ENCODE data around the gene FILIP1L. TPM values are rescaled to one million over a fixed set of nuclear protein-coding genes. Genes with fewer than 3 reads are reported as not detected.
A peak's percentile ranks its signal among the peaks of the same experiment; 100 is the strongest.

FILIP1L gene
- total RNA-seq, 1 experiment from 2014 or later = 4.3 TPM

DNA sequence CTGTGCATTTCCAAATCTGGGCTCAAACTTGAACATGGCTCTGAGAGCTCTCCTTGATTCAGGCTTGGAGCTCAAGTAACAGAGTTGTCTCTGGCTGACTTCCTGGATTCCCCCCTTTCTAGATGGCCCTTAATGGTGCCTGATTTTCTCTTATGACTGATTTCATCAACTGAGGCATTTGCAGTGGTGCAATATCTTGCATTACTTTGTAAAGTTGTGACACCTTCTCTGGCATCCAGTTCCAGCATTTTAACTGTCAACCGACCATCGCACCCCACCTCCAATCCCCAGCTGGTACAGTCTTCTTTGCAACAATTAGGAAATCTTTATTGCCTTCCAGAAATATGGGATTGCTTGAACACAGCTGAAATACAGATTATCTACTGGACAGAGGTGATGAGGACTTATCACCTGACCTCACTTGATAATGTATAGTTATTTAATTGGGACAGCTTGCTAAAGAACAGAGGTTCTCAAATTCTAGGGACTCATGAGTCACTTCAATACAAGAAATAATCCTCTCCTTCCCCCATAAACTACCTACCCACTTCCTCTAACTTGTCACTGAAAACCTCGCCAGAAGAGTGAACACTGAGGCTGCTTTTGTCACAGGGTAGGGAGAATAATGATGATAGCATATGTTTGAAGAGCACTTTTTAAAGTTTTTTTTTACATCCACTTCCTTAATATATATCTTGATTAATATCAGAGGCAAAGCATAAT, 41.8 kb downstream of the FILIP1L start:
- DNase-seq (ENCODE audit: low spot score) = peak; percentile 32
- TF ChIP-seq, protein P1, sequence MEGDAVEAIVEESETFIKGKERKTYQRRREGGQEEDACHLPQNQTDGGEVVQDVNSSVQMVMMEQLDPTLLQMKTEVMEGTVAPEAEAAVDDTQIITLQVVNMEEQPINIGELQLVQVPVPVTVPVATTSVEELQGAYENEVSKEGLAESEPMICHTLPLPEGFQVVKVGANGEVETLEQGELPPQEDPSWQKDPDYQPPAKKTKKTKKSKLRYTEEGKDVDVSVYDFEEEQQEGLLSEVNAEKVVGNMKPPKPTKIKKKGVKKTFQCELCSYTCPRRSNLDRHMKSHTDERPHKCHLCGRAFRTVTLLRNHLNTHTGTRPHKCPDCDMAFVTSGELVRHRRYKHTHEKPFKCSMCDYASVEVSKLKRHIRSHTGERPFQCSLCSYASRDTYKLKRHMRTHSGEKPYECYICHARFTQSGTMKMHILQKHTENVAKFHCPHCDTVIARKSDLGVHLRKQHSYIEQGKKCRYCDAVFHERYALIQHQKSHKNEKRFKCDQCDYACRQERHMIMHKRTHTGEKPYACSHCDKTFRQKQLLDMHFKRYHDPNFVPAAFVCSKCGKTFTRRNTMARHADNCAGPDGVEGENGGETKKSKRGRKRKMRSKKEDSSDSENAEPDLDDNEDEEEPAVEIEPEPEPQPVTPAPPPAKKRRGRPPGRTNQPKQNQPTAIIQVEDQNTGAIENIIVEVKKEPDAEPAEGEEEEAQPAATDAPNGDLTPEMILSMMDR (conservative IDR thresholded peaks at IDR 0.05; ENCODE audit: low read depth, low read length) = no peak
- TF ChIP-seq EZH2 (IDR thresholded peaks at IDR 0.05; ENCODE audit: borderline replicate concordance, low read depth, low read length, poor library complexity, severe bottlenecking) = no peak
- Histone ChIP-seq H3K9me3 (ENCODE audit: low read depth, low read length, poor library complexity, severe bottlenecking) (no peaks in the 10 kb centered on the region), H3K4me1 (ENCODE audit: insufficient read depth, low read length, poor library complexity, severe bottlenecking) (peaks cover 27% of the 10 kb centered on the region), H3K4me3 (ENCODE audit: low read depth, low read length, poor library complexity, severe bottlenecking) (no peak overlapping the region), H3K36me3 (ENCODE audit: insufficient read depth, low read length, poor library complexity, severe bottlenecking) (no peaks in the 10 kb centered on the region), H3K27ac (ENCODE audit: low read depth, low read length, poor library complexity, severe bottlenecking) (no peak overlapping the region), H3K27me3 (replicated peaks; ENCODE audit: insufficient read depth, low read depth, low read length, poor library complexity) (no peaks in the 10 kb centered on the region)
- BruUV-seq (replicated peaks) = no TSS peak
- ChIA-PET POLR2A (ENCODE audit: low non-redundant PET) (no interaction called here), CTCF (no interaction called here)
- intact Hi-C loops (cut with micrococcal nuclease; ENCODE audit: unreplicated experiment) = no loop called here

DNA sequence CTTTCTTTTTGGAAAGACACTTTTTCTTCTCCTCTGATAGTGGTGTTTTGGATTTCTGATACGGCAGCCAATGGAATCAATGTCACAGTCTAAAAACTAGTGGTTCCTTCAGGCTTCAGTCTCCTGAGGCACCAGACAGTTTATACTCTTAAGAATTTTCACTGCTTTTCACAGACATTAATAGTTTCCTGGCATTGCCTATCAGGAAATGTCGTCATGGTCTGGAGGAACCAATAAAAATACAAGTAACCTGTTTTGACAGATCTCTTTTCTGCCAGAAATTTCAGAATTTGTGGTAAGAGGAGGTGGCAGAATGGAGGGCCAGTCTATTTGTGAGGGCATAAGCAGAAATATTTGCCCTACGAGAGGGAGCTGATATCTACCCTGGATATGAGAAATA, 44.8 kb downstream of the FILIP1L start:
- TF ChIP-seq, protein P1 (conservative IDR thresholded peaks at IDR 0.05; ENCODE audit: low read depth, low read length) = no peak
- TF ChIP-seq EZH2 (IDR thresholded peaks at IDR 0.05; ENCODE audit: borderline replicate concordance, low read depth, low read length, poor library complexity, severe bottlenecking) = no peak
- ChIA-PET CTCF (interaction anchor here (0.6 to 1.5 kb wide), 4 partner anchors 106 to 544 kb away, joined by 3 to 27 read pairs (median 3); no protein-coding TSS in a partner anchor), POLR2A (ENCODE audit: low non-redundant PET) (no interaction called here)
- Histone ChIP-seq H3K27me3 (replicated peaks; ENCODE audit: insufficient read depth, low read depth, low read length, poor library complexity) (no peaks in the 10 kb centered on the region), H3K27ac (ENCODE audit: low read depth, low read length, poor library complexity, severe bottlenecking) (no peak overlapping the region), H3K9me3 (ENCODE audit: low read depth, low read length, poor library complexity, severe bottlenecking) (no peaks in the 10 kb centered on the region), H3K4me3 (ENCODE audit: low read depth, low read length, poor library complexity, severe bottlenecking) (no peak overlapping the region), H3K4me1 (ENCODE audit: insufficient read depth, low read length, poor library complexity, severe bottlenecking) (peaks cover 27% of the 10 kb centered on the region), H3K36me3 (ENCODE audit: insufficient read depth, low read length, poor library complexity, severe bottlenecking) (no peaks in the 10 kb centered on the region)
- intact Hi-C loops (cut with micrococcal nuclease; ENCODE audit: unreplicated experiment) = loop anchor here (5.0 kb wide), 1 partner anchor 222 kb away; no protein-coding TSS in a partner anchor
- BruUV-seq (replicated peaks) = no TSS peak
- peak; percentile 73 for DNase-seq (ENCODE audit: low spot score)

DNA sequence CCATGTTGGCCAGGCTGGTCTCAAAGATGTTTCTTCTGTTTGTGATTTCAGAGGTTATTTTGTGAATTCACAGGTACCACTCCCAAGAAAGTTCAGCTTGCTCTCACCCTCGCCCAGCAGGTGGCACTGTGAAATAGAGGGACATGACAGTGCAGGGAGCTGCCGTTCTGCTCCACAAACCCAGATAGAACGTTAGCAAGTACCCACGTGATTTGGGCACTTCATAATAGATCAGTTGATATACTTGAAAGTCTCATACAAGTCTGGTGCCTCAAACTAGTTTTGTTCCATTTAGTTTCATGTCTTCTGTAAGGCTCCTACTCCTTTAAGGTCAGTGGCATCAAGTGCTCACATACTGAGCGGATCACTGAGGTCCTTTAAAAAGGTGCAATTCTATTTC, 45.5 kb downstream of the FILIP1L start:
- ChIA-PET CTCF (interaction anchor here (0.5 to 1.5 kb wide), 5 partner anchors 107 to 240 kb away, joined by 3 to 27 read pairs (median 3); no protein-coding TSS in a partner anchor), POLR2A (ENCODE audit: low non-redundant PET) (no interaction called here)
- intact Hi-C loops (cut with micrococcal nuclease; ENCODE audit: unreplicated experiment) = loop anchor here (1.0 to 5.0 kb wide), 2 partner anchors 185 to 222 kb away; no protein-coding TSS in a partner anchor
- Histone ChIP-seq H3K4me1 (ENCODE audit: insufficient read depth, low read length, poor library complexity, severe bottlenecking) (peaks cover 22% of the 10 kb centered on the region), H3K4me3 (ENCODE audit: low read depth, low read length, poor library complexity, severe bottlenecking) (no peak overlapping the region), H3K36me3 (ENCODE audit: insufficient read depth, low read length, poor library complexity, severe bottlenecking) (no peaks in the 10 kb centered on the region), H3K27me3 (replicated peaks; ENCODE audit: insufficient read depth, low read depth, low read length, poor library complexity) (no peaks in the 10 kb centered on the region), H3K27ac (ENCODE audit: low read depth, low read length, poor library complexity, severe bottlenecking) (no peak overlapping the region), H3K9me3 (ENCODE audit: low read depth, low read length, poor library complexity, severe bottlenecking) (no peaks in the 10 kb centered on the region)
- no peak for TF ChIP-seq EZH2 (IDR thresholded peaks at IDR 0.05; ENCODE audit: borderline replicate concordance, low read depth, low read length, poor library complexity, severe bottlenecking)
- TF ChIP-seq, protein P1 (conservative IDR thresholded peaks at IDR 0.05; ENCODE audit: low read depth, low read length) = peak; percentile 79
- BruUV-seq (replicated peaks) = no TSS peak
- DNase-seq (ENCODE audit: low spot score) = peak; percentile 87
